IMR-90 (cell line): ENCODE results near the gene SATB2. TPM values are rescaled to one million over a fixed set of nuclear protein-coding genes. Genes with fewer than 3 reads are reported as not detected.

Source experiments
- ATAC-seq: fragments of 200-7000 bp; cut with Tn5 transposase; 2 replicates; pipeline ENCODE4 v1.9.1; 2020; ENCODE audit warnings: low read depth, mild to moderate bottlenecking, moderate library complexity
- BruUV-seq: library from RNA; stranded (reverse); fragments of 400-500 nt; replicated peaks from 2 replicates; lab custom pipeline; 2021; lab: Mats Ljungman, UMichigan
- CTCF ChIA-PET: fragments of 300-600 bp; formaldehyde crosslinking; extraction: SDS; loops from one replicate; lab custom pipeline; 2021; ENCODE audit warnings: antibody characterized with exemption; lab: Yijun Ruan, JAX
- POLR2A ChIA-PET: fragments of 300-600 bp; sonication (Branson Sonifier 250); formaldehyde crosslinking; loops from one replicate; lab custom pipeline; 2022; ENCODE audit warnings: antibody characterized with exemption; ENCODE audit not compliant: unreplicated experiment; lab: Charles Lee
- DNase-seq: peaks from one replicate; pipeline ENCODE4 v3.0.0; 2013
- H2AFZ ChIP-seq: replicated peaks from 2 replicates; pipeline ENCODE3; 2013; ENCODE audit warnings: low read length, mild to moderate bottlenecking; ENCODE audit not compliant: poor library complexity
- H2AK5ac ChIP-seq: 2 replicates; pipeline ENCODE4 v1.6.1; 2013; ENCODE audit warnings: low read depth, low read length, inconsistent platforms
- H2AK9ac ChIP-seq: replicated peaks from 2 replicates; pipeline ENCODE3; 2013; ENCODE audit warnings: mild to moderate bottlenecking, low read depth, low read length, moderate library complexity; ENCODE audit not compliant: poor library complexity
- H2BK120ac ChIP-seq: 2 replicates; pipeline ENCODE4 v1.6.1; 2013; ENCODE audit warnings: low read depth, low read length, inconsistent platforms
- H2BK15ac ChIP-seq: 3 replicates; pipeline ENCODE4 v1.6.1; 2013; ENCODE audit warnings: low read depth, low read length, inconsistent platforms
- H2BK20ac ChIP-seq: 2 replicates; pipeline ENCODE4 v1.6.1; 2013; ENCODE audit warnings: low read depth, mild to moderate bottlenecking, inconsistent platforms, low read length, moderate library complexity
- H2BK5ac ChIP-seq: 2 replicates; pipeline ENCODE4 v1.6.1; 2013; ENCODE audit warnings: mild to moderate bottlenecking, low read depth, low read length, inconsistent platforms; ENCODE audit not compliant: poor library complexity, severe bottlenecking
- H3K14ac ChIP-seq: replicated peaks from 2 replicates; pipeline ENCODE4 v1.6.1; 2013; ENCODE audit warnings: low read depth, low read length, inconsistent platforms
- H3K18ac ChIP-seq: 2 replicates; pipeline ENCODE4 v1.6.1; 2013; ENCODE audit warnings: low read depth, low read length, control low read depth
- H3K23ac ChIP-seq: 2 replicates; pipeline ENCODE4 v1.6.1; 2013; ENCODE audit warnings: low read depth, low read length, inconsistent platforms
- H3K27ac ChIP-seq: 2 replicates; pipeline ENCODE4 v1.5.1; 2013; ENCODE audit warnings: mild to moderate bottlenecking, control low read depth, low read length; ENCODE audit not compliant: insufficient read depth
- H3K27me3 ChIP-seq: 2 replicates; pipeline ENCODE4 v1.6.1; 2013; ENCODE audit warnings: low read length; ENCODE audit not compliant: control insufficient read depth, insufficient read depth
- H3K36me3 ChIP-seq: 2 replicates; pipeline ENCODE4 v1.6.1; 2013; ENCODE audit warnings: low read length, mixed read lengths; ENCODE audit not compliant: control insufficient read depth, insufficient read depth
- H3K4ac ChIP-seq: 2 replicates; pipeline ENCODE4 v1.6.1; 2013; ENCODE audit warnings: low read depth, low read length, inconsistent platforms
- H3K4me1 ChIP-seq: 2 replicates; pipeline ENCODE4 v1.6.1; 2013; ENCODE audit warnings: low read length, mixed read lengths; ENCODE audit not compliant: control insufficient read depth, insufficient read depth
- H3K4me2 ChIP-seq: 2 replicates; pipeline ENCODE4 v1.6.1; 2013; ENCODE audit warnings: low read depth, mild to moderate bottlenecking, control low read depth, low read length, moderate library complexity
- H3K4me3 ChIP-seq: 2 replicates; pipeline ENCODE4 v1.5.1; 2013; ENCODE audit warnings: low read depth, mild to moderate bottlenecking, control low read depth, low read length, moderate library complexity; ENCODE audit not compliant: insufficient read depth
- H3K56ac ChIP-seq: 2 replicates; pipeline ENCODE4 v1.6.1; 2013; ENCODE audit warnings: low read length, inconsistent platforms; ENCODE audit not compliant: insufficient read depth; ENCODE audit errors: extremely low read depth
- H3K79me1 ChIP-seq, 2 experiments: 2 replicates each; pipeline ENCODE4 v1.6.1; 2013; ENCODE audit warnings: low read length in 2 of 2, inconsistent platforms in 1 of 2, low read depth in 1 of 2
- H3K9ac ChIP-seq: 2 replicates; pipeline ENCODE4 v1.6.1; 2013; ENCODE audit warnings: low read depth, low read length, control low read depth
- H3K9me1 ChIP-seq: 2 replicates; pipeline ENCODE4 v1.6.1; 2013; ENCODE audit warnings: low read length, inconsistent platforms; ENCODE audit not compliant: insufficient read depth
- H3K9me3 ChIP-seq: 2 replicates; pipeline ENCODE4 v1.6.1; 2013; ENCODE audit warnings: low read length; ENCODE audit not compliant: control insufficient read depth, insufficient read depth
- H4K20me1 ChIP-seq: 2 replicates; pipeline ENCODE4 v1.6.1; 2013; ENCODE audit warnings: low read length, inconsistent platforms; ENCODE audit not compliant: insufficient read depth
- H4K5ac ChIP-seq: 2 replicates; pipeline ENCODE4 v1.6.1; 2013; ENCODE audit warnings: mild to moderate bottlenecking, low read depth, low read length, control low read depth
- H4K8ac ChIP-seq, 2 experiments: 2 replicates each; pipeline ENCODE4 v1.6.1; 2013; ENCODE audit warnings: low read depth in 2 of 2, low read length in 2 of 2, control low read depth in 1 of 2, inconsistent platforms in 1 of 2
- H4K91ac ChIP-seq: 2 replicates; pipeline ENCODE4 v1.6.1; 2013; ENCODE audit warnings: low read depth, low read length, inconsistent platforms; ENCODE audit not compliant: insufficient read depth
- CEBPB ChIP-seq: IDR thresholded peaks from 2 replicates; pipeline ENCODE4 v1.6.1; 2012; ENCODE audit warnings: low read depth, low read length, improper control_type of control experiment
- CTCF ChIP-seq: conservative IDR thresholded peaks from 2 replicates; pipeline ENCODE4 v1.5.1; 2012; ENCODE audit warnings: mild to moderate bottlenecking, low read depth, low read length, improper control_type of control experiment
- ELK1 ChIP-seq: fragments of 150-350 bp; IDR thresholded peaks from 2 replicates; pipeline ENCODE4 v1.6.1; 2016; ENCODE audit warnings: low read depth, mild to moderate bottlenecking, low read length, moderate library complexity, borderline replicate concordance
- RAD21 ChIP-seq: IDR thresholded peaks from 2 replicates; pipeline ENCODE4 v1.6.1; 2012; ENCODE audit warnings: low read length, improper control_type of control experiment
- SMC3 ChIP-seq: fragments of 150-350 bp; IDR thresholded peaks from 2 replicates; pipeline ENCODE4 v1.6.1; 2016; ENCODE audit warnings: low read depth, mild to moderate bottlenecking, antibody characterized with exemption, low read length, moderate library complexity
- USF2 ChIP-seq: fragments of 150-350 bp; IDR thresholded peaks from 2 replicates; pipeline ENCODE4 v1.6.1; 2017; ENCODE audit warnings: mild to moderate bottlenecking, antibody characterized with exemption, low read length, low read depth
- WGBS, 2 experiments: methylation state at CpG; one replicate each; pipeline versions ENCODE4 v1.1.5 to v1.1.7; 2013; ENCODE audit warnings: missing lambda C conversion rate in 2 of 2; ENCODE audit not compliant: insufficient read length in 1 of 2; ENCODE audit errors: extremely low coverage in 2 of 2; 5-methylcytosine and 5-hydroxymethylcytosine counted together
- dilution Hi-C: fragments of 300-500 bp; cut with HindIII; formaldehyde crosslinking; loops from one replicate; pipeline ENCODE4 v1.14.3; 2018; ENCODE audit warnings: low sequenced_read_pairs; ENCODE audit not compliant: unreplicated experiment
- in situ Hi-C: fragments of 300-500 bp; cut with MboI; formaldehyde crosslinking; loops from 3 replicates; pipeline ENCODE4 v1.14.3; 2019; ENCODE audit warnings: low sequenced_read_pairs, inconsistent platforms, mixed read lengths
- intact Hi-C: fragments of 100-400 bp; cut with micrococcal nuclease; formaldehyde crosslinking; loops from 2 replicates; pipeline ENCODE4 v1.10.0; 2022
- polyA plus RNA-seq, 3 experiments: library from polyadenylated mRNA; depleted of rRNA; stranded (reverse); fragments of >200 nt; gene quantifications; 2 replicates each; pipeline ENCODE4 v1.2.3, GENCODE V29; 2012; ENCODE audit warnings: low replicate concordance in 1 of 3
- total RNA-seq: library from RNA; depleted of rRNA; stranded (reverse); fragments of >200 nt; gene quantifications from 2 replicates; pipeline ENCODE4 v1.2.3, GENCODE V29; 2012

The SATB2 gene
- total and polyA plus RNA-seq, 2 of the 4 experiments (the other 2 are of a cell fraction), result 6.2 to 8.4 TPM

GRCh38 chr2:199471443-199472057, 13.8 kb upstream of the SATB2 start:
- no peak overlapping the region for H2BK5ac ChIP-seq

More at GRCh38 chr2:199471443-199472057, 13.8 kb upstream of the SATB2 start:
- dilution Hi-C loops, result no loop called here
- H3K9me1 ChIP-seq, result no peaks in the 10 kb centered on the region
- no peak overlapping the region for H3K9ac ChIP-seq
- H3K4me3 ChIP-seq, result peak overlapping the region; percentile 28; the same call in 1 of the 2 replicates
- no peak overlapping the region for H3K18ac ChIP-seq
- peaks cover 65% of the 10 kb centered on the region for H3K27me3 ChIP-seq
- H3K14ac ChIP-seq, result no peak overlapping the region
- H3K4me2 ChIP-seq, result peak overlapping the region; percentile 80
- no peak overlapping the region for H2AK9ac ChIP-seq
- H4K91ac ChIP-seq, result no peak overlapping the region
- no peak overlapping the region for H2BK120ac ChIP-seq
- H4K5ac ChIP-seq, result no peak overlapping the region
- in situ Hi-C loops, result loop anchor here (10.0 kb wide), 1 partner anchor 457 kb away; no protein-coding TSS in a partner anchor
- no peak overlapping the region for H4K8ac ChIP-seq
- no peaks in the 10 kb centered on the region for H3K4me1 ChIP-seq
- H2BK15ac ChIP-seq, result no peak overlapping the region
- H3K4ac ChIP-seq, result no peak overlapping the region
- H3K56ac ChIP-seq, result no peak overlapping the region
- intact Hi-C loops, result no loop called here
- peak overlapping the region; percentile 51 for H2AFZ ChIP-seq
- peak; percentile 45 for TF ChIP-seq RAD21
- no peak for TF ChIP-seq USF2
- TF ChIP-seq CTCF, result peak; percentile 75
- no peak for TF ChIP-seq CEBPB
- TF ChIP-seq SMC3, result peak; percentile 34; the same call in 1 of the 2 replicates
- TF ChIP-seq ELK1, result no peak
- no peak overlapping the region for H3K27ac ChIP-seq
- no peaks in the 10 kb centered on the region for H3K36me3 ChIP-seq
- no peaks in the 10 kb centered on the region for H3K79me1 ChIP-seq
- 2% methylated on average over 25 of the region's 35 CpGs; no CpG with 5 or more reads in 1 of the 2 experiments for WGBS, 2 experiments
- H3K23ac ChIP-seq, result no peak overlapping the region
- H2BK20ac ChIP-seq, result no peak overlapping the region
- H2AK5ac ChIP-seq, result no peak overlapping the region
- BruUV-seq, result no TSS peak
- ChIA-PET POLR2A (no interaction called here), CTCF (interaction anchor here (0.6 to 2.6 kb wide), 14 partner anchors 9 to 1157 kb away, joined by 3 to 12 read pairs (median 4); no protein-coding TSS in a partner anchor)
- no peaks in the 10 kb centered on the region; the same call in 1 of the 2 replicates for H4K20me1 ChIP-seq
- DNase-seq, result peak; percentile 45
- peak; percentile 98 for ATAC-seq
- 0 out of 2 replicates have a peak, but pooled peaks cover 2% of the 10 kb centered on the region for H3K9me3 ChIP-seq
